H7 (cell line): ENCODE results near the gene CCL3. TPM values are rescaled to one million over a fixed set of nuclear protein-coding genes. Genes with fewer than 3 reads are reported as not detected.

Experiments
- DNase-seq: peaks from one replicate; pipeline ENCODE4 v3.0.0; 2012
- H3K27me3 ChIP-seq: 2 replicates; pipeline ENCODE4 v1.6.0; 2011; ENCODE audit warnings: mild to moderate bottlenecking, low read length; ENCODE audit not compliant: control insufficient read depth, insufficient read depth
- H3K36me3 ChIP-seq: replicated peaks from 2 replicates; pipeline ENCODE4 v1.5.1; 2011; ENCODE audit warnings: low read length; ENCODE audit not compliant: control insufficient read depth, insufficient read depth
- H3K4me3 ChIP-seq: 2 replicates; pipeline ENCODE4 v1.5.1; 2011; ENCODE audit warnings: low read depth, mild to moderate bottlenecking, control low read depth, low read length, moderate library complexity; ENCODE audit not compliant: insufficient read depth
- total RNA-seq: library from RNA; depleted of rRNA; stranded (reverse); fragments of >200 nt; shearing (Covaris generic); gene quantifications from 2 replicates; pipeline ENCODE4 v1.2.3, GENCODE V29; 2014; rRNA removed

Gene CCL3
- total RNA-seq, 1 experiment from 2014 or later = not detected

DNA sequence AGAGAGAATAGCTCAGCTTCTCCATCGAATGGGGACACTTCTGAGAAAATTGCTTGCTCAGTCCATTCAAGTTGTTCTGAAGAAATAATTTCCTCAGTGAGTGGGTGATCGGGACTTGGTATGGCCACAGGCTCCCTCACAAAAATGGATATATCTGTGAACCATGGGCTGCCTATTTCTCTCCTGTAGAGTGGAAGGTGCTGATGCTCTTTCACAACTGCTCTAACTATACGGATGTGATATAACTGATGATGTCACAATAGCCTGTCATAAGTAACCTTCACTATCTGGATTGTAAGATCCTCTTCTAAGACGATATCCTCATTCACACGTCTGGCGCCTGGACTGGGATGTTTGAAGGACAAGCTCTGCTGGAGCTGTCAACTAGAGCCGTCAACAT, 30.5 kb downstream of the CCL3 start:
- DNase-seq = no peak
- Histone ChIP-seq H3K4me3 (no peak overlapping the region), H3K27me3 (no peaks in the 10 kb centered on the region), H3K36me3 (no peaks in the 10 kb centered on the region)

- H3K4me3 ChIP-seq = no peak overlapping the region
- H3K27me3 ChIP-seq = no peaks in the 10 kb centered on the region
- no peaks in the 10 kb centered on the region for H3K36me3 ChIP-seq
- DNase-seq = no peak
Measured at GRCh38 chr17:36057911-36058310, 32.0 kb downstream of the CCL3 start.

- Histone ChIP-seq H3K36me3 (no peaks in the 10 kb centered on the region), H3K4me3 (no peak overlapping the region), H3K27me3 (no peaks in the 10 kb centered on the region)
- DNase-seq = no peak
Measured at GRCh38 chr17:36055921-36056520, 33.9 kb downstream of the CCL3 start.

GRCh38 chr17:36055171-36055570, 34.8 kb downstream of the CCL3 start:
- DNase-seq = no peak
- Histone ChIP-seq H3K36me3 (no peaks in the 10 kb centered on the region), H3K27me3 (no peaks in the 10 kb centered on the region), H3K4me3 (no peak overlapping the region)

DNA sequence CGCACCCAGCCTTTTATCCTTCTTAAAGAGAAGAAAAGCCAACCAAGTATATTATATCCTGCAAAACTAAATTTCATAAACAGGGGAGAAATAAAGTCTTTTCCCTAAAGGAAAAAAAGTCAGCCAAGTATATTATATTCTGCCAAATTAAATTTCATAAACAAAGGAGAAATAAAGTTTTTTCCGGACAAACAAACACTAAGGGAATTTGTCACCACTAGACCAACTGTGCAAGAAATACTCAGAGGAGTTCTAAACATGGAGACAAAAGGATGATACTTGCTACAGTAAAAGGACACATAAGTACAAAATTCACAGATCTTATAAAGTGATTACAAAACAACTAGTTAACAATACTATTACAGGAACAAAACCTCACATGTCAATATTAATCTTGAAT, 40.3 kb downstream of the CCL3 start:
- H3K4me3 ChIP-seq = no peak overlapping the region
- H3K36me3 ChIP-seq = no peaks in the 10 kb centered on the region
- no peak for DNase-seq
- H3K27me3 ChIP-seq = no peaks in the 10 kb centered on the region

DNA sequence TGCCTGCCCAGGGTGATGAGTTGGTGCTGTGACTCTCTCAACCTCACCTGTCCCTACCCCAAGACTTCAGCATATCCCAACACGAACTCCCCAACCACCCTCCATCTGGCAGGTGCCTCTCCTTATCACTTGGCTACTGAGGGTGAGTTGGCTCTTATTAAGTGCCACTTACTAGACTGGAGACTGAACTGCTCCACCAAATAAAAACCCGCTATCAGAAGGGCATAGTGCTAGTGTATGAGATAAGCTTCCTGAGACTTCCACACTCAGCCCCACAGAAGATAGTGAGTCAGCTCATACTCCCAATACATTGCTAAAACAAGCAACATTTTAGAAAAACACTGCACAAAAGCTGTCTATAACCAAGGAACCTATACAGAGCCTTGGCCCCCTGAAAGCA, 41.9 kb downstream of the CCL3 start:
- H3K4me3 ChIP-seq = no peak overlapping the region
- DNase-seq = no peak

More for the DNA sequence above, 41.9 kb downstream of the CCL3 start:
- no peaks in the 10 kb centered on the region for H3K36me3 ChIP-seq
- no peaks in the 10 kb centered on the region for H3K27me3 ChIP-seq

Other genes starting within 250 kb of the CCL3 start
- not detected in 2 replicates for gene HEATR9, start 221.3 kb downstream of the CCL3 start, total RNA-seq
- gene CCL5, start 209.8 kb downstream of the CCL3 start, total RNA-seq = not detected in 2 replicates
- 7.0 and 11.9 TPM in 2 replicates for gene RDM1, start 159.4 kb downstream of the CCL3 start, total RNA-seq
- gene LYZL6, start 146.4 kb downstream of the CCL3 start, total RNA-seq = not detected in 2 replicates
- not detected in 2 replicates for gene CCL16, start 108.6 kb downstream of the CCL3 start, total RNA-seq
- not detected in 2 replicates for gene CCL14, start 103.4 kb downstream of the CCL3 start, total RNA-seq
- gene CCL15, start 88.6 kb downstream of the CCL3 start, total RNA-seq = not detected in 2 replicates
- not detected in 2 replicates for gene CCL23, start 72.2 kb downstream of the CCL3 start, total RNA-seq
- gene CCL18, start 25.9 kb downstream of the CCL3 start, total RNA-seq = not detected in 2 replicates
- not detected in 2 replicates for gene CCL4, start 13.7 kb upstream of the CCL3 start, total RNA-seq
- 1.1 TPM in 1 of 2 replicates, not detected in the other for gene TBC1D3B, start 86.5 kb upstream of the CCL3 start, total RNA-seq
- gene CCL3L1, start 106.6 kb upstream of the CCL3 start, total RNA-seq = not detected in 2 replicates
- gene CCL4L2, start 120.9 kb upstream of the CCL3 start, total RNA-seq = not detected in 2 replicates
- gene TBC1D3I, start 174.4 kb upstream of the CCL3 start, total RNA-seq = 0.26 TPM in 1 of 2 replicates, not detected in the other
- not detected in 2 replicates for gene TBC1D3G, start 233.7 kb upstream of the CCL3 start, total RNA-seq